ENCODE measurements around the gene RNPEPL1.

Gene RNPEPL1

DNA sequence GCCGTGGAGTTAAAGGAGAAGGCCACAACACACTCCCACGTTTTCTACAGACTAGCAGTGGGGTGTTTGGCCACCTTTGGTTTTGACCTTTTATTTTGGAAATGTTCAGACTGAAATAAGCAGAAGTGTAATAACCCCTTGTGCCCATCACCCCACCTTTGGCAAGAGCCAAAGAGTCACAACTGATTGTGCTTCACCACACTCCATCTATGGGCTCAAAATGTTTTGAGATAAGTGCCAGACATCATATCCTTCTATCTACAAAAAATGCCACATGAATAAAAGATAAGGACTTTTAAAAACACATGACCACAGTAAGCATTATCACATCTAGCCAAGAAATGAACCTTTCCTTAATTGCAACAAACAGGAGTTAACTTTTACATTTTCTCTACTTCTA, 47.1 kb downstream of the RNPEPL1 start:
- H3K36me3 ChIP-seq (ENCODE audit: control insufficient read depth in 2 of 2, insufficient read depth in 1 of 2, low read length in 2 of 2): no peaks in the 10 kb centered on the region
- H3K27ac ChIP-seq (ENCODE audit: extremely low read depth, low read depth, low read length): no peak overlapping the region
- ChIA-PET POLR2A (no interaction called here), CTCF (no interaction called here)
- no peaks in the 10 kb centered on the region for H3K9me3 ChIP-seq (ENCODE audit: control insufficient read depth, insufficient read depth, low read depth, low read length)
- TF ChIP-seq, protein P1, sequence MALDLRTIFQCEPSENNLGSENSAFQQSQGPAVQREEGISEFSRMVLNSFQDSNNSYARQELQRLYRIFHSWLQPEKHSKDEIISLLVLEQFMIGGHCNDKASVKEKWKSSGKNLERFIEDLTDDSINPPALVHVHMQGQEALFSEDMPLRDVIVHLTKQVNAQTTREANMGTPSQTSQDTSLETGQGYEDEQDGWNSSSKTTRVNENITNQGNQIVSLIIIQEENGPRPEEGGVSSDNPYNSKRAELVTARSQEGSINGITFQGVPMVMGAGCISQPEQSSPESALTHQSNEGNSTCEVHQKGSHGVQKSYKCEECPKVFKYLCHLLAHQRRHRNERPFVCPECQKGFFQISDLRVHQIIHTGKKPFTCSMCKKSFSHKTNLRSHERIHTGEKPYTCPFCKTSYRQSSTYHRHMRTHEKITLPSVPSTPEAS (tag by site-specific recombination; IDR thresholded peaks at IDR 0.05): no peak
- no peak for TF ChIP-seq ZNF777 (tag by site-specific recombination; IDR thresholded peaks at IDR 0.05; ENCODE audit: borderline replicate concordance)
- TF ChIP-seq KLF10 (tag by site-specific recombination; IDR thresholded peaks at IDR 0.05): no peak
- TF ChIP-seq, protein P2, sequence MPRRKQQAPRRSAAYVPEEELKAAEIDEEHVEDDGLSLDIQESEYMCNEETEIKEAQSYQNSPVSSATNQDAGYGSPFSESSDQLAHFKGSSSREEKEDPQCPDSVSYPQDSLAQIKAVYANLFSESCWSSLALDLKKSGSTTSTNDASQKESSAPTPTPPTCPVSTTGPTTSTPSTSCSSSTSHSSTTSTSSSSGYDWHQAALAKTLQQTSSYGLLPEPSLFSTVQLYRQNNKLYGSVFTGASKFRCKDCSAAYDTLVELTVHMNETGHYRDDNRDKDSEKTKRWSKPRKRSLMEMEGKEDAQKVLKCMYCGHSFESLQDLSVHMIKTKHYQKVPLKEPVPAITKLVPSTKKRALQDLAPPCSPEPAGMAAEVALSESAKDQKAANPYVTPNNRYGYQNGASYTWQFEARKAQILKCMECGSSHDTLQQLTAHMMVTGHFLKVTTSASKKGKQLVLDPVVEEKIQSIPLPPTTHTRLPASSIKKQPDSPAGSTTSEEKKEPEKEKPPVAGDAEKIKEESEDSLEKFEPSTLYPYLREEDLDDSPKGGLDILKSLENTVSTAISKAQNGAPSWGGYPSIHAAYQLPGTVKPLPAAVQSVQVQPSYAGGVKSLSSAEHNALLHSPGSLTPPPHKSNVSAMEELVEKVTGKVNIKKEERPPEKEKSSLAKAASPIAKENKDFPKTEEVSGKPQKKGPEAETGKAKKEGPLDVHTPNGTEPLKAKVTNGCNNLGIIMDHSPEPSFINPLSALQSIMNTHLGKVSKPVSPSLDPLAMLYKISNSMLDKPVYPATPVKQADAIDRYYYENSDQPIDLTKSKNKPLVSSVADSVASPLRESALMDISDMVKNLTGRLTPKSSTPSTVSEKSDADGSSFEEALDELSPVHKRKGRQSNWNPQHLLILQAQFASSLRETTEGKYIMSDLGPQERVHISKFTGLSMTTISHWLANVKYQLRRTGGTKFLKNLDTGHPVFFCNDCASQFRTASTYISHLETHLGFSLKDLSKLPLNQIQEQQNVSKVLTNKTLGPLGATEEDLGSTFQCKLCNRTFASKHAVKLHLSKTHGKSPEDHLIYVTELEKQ (tag by site-specific recombination; IDR thresholded peaks at IDR 0.05; ENCODE audit: borderline replicate concordance): no peak
- TF ChIP-seq ZNF155 (tag by site-specific recombination; IDR thresholded peaks at IDR 0.05): no peak
- no peak for TF ChIP-seq ZNF792 (tag by site-specific recombination; IDR thresholded peaks at IDR 0.05)
- H3K4me3 ChIP-seq (ENCODE audit: low read depth, low read length): no peak overlapping the region
- H3K4me1 ChIP-seq (ENCODE audit: control insufficient read depth, insufficient read depth, low read length): no peaks in the 10 kb centered on the region

DNA sequence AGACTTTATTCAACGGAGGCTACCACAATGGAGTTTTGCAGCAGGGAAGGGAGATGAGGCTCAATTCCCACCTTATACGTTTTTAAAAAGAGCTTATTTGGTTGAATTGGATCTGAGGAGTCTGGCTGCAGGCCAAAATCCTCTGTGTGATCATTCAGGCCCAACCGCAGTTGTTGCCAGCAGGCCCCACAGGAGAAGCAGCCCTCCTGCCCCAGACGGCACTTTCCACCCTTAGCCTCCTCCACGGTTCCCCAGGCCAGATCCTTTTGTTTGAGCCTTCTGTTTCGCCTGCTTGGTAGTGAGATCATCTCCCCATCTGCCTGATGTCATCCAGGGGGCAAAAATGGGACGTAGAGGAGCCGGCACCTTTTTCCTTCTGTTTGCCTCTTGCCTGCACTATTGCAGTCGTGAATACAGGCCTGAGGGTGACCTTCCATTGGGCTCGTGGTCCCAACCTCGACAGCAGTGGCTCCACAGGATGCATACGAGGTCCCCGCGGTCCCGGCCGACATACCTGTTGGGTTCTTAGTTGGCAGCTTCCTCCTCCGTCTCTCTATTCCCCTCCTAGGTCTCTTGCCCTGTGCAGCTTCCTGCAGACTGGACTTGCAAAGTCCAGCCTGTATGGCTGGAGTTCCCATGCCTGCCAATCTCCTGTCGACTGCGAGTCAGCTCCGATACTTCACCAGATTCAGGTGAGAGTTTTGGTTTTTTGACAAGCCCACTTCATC, 47.7 kb downstream of the RNPEPL1 start:
- POLR2A ChIA-PET: no interaction called here
- no peak overlapping the region for H3K4me3 ChIP-seq (ENCODE audit: low read depth, low read length)
- no peaks in the 10 kb centered on the region for H3K4me1 ChIP-seq (ENCODE audit: control insufficient read depth, insufficient read depth, low read length)
- no peaks in the 10 kb centered on the region for H3K9me3 ChIP-seq (ENCODE audit: control insufficient read depth, insufficient read depth, low read depth, low read length)
- CTCF ChIA-PET: interaction anchor here (0.7 kb wide), 1 partner anchor 218 kb away, joined by 3 read pairs; no protein-coding TSS in a partner anchor
- H3K36me3 ChIP-seq (ENCODE audit: control insufficient read depth in 2 of 2, insufficient read depth in 1 of 2, low read length in 2 of 2): no peaks in the 10 kb centered on the region
- H3K27ac ChIP-seq (ENCODE audit: extremely low read depth, low read depth, low read length): no peak overlapping the region
- TF ChIP-seq, protein P2 (tag by site-specific recombination; IDR thresholded peaks at IDR 0.05; ENCODE audit: borderline replicate concordance): no peak
- no peak for TF ChIP-seq ZNF530 (tag by site-specific recombination; IDR thresholded peaks at IDR 0.05; ENCODE audit: low read depth)
- no peak for TF ChIP-seq ZNF510 (tag by site-specific recombination; IDR thresholded peaks at IDR 0.05; ENCODE audit: insufficient replicate concordance)
- no peak for TF ChIP-seq MZF1 (tag by site-specific recombination; IDR thresholded peaks at IDR 0.05; ENCODE audit: borderline replicate concordance)
- no peak for TF ChIP-seq GLI2 (tag by site-specific recombination; IDR thresholded peaks at IDR 0.05; ENCODE audit: borderline replicate concordance, low read depth)
- no peak for TF ChIP-seq ZNF529 (tag by site-specific recombination; IDR thresholded peaks at IDR 0.05; ENCODE audit: insufficient replicate concordance)
- no peak for TF ChIP-seq ZNF133 (tag by site-specific recombination; IDR thresholded peaks at IDR 0.05)
- no peak for TF ChIP-seq ZNF791 (tag by site-specific recombination; IDR thresholded peaks at IDR 0.05)
- no peak for TF ChIP-seq ZNF2 (tag by site-specific recombination; IDR thresholded peaks at IDR 0.05)
- no peak for TF ChIP-seq ZSCAN23 (tag by site-specific recombination; IDR thresholded peaks at IDR 0.05)
- TF ChIP-seq ZNF311 (tag by site-specific recombination; IDR thresholded peaks at IDR 0.05; ENCODE audit: borderline replicate concordance): no peak
- TF ChIP-seq, protein P3, sequence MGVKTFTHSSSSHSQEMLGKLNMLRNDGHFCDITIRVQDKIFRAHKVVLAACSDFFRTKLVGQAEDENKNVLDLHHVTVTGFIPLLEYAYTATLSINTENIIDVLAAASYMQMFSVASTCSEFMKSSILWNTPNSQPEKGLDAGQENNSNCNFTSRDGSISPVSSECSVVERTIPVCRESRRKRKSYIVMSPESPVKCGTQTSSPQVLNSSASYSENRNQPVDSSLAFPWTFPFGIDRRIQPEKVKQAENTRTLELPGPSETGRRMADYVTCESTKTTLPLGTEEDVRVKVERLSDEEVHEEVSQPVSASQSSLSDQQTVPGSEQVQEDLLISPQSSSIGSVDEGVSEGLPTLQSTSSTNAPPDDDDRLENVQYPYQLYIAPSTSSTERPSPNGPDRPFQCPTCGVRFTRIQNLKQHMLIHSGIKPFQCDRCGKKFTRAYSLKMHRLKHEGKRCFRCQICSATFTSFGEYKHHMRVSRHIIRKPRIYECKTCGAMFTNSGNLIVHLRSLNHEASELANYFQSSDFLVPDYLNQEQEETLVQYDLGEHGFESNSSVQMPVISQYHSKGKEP (tag by site-specific recombination; IDR thresholded peaks at IDR 0.05): no peak
- TF ChIP-seq ZNF391 (tag by site-specific recombination; IDR thresholded peaks at IDR 0.05; ENCODE audit: borderline replicate concordance, low read depth): no peak
- TF ChIP-seq, protein P4, sequence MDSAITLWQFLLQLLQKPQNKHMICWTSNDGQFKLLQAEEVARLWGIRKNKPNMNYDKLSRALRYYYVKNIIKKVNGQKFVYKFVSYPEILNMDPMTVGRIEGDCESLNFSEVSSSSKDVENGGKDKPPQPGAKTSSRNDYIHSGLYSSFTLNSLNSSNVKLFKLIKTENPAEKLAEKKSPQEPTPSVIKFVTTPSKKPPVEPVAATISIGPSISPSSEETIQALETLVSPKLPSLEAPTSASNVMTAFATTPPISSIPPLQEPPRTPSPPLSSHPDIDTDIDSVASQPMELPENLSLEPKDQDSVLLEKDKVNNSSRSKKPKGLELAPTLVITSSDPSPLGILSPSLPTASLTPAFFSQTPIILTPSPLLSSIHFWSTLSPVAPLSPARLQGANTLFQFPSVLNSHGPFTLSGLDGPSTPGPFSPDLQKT (IDR thresholded peaks at IDR 0.05; ENCODE audit: borderline replicate concordance, low read depth, low read length): no peak
- TF ChIP-seq, protein P5, sequence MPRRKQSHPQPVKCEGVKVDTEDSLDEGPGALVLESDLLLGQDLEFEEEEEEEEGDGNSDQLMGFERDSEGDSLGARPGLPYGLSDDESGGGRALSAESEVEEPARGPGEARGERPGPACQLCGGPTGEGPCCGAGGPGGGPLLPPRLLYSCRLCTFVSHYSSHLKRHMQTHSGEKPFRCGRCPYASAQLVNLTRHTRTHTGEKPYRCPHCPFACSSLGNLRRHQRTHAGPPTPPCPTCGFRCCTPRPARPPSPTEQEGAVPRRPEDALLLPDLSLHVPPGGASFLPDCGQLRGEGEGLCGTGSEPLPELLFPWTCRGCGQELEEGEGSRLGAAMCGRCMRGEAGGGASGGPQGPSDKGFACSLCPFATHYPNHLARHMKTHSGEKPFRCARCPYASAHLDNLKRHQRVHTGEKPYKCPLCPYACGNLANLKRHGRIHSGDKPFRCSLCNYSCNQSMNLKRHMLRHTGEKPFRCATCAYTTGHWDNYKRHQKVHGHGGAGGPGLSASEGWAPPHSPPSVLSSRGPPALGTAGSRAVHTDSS (tag by site-specific recombination; IDR thresholded peaks at IDR 0.05): no peak
- TF ChIP-seq ZNF223 (tag by site-specific recombination; IDR thresholded peaks at IDR 0.05): no peak
